Measurements from ENCODE around the gene ETS1.

Gene ETS1

GRCh38 chr11:128519338-128519737 lies 68.0 kb downstream of the ETS1 start:
- Histone ChIP-seq H4K20me1 (ENCODE audit: insufficient read depth, low read length) (no peaks in the 10 kb centered on the region), H3K79me2 (ENCODE audit: insufficient read depth, low read length) (peaks cover 78% of the 10 kb centered on the region), H3K4me1 (ENCODE audit: insufficient read depth, low read length, severe bottlenecking) (peaks cover 56% of the 10 kb centered on the region), H3F3A (ENCODE audit: insufficient read depth, low read length) (no peaks in the 10 kb centered on the region), H3K4me2 (ENCODE audit: low read length) (peak overlapping the region; percentile 79), H3K36me3 (ENCODE audit: insufficient read depth, low read length) (peaks cover 72% of the 10 kb centered on the region), H3K9me3 (ENCODE audit: low read length) (no peaks in the 10 kb centered on the region), H3K27me3 (ENCODE audit: insufficient read depth, low read length) (no peaks in the 10 kb centered on the region), H3K9me2 (ENCODE audit: low read depth, low read length) (no peaks in the 10 kb centered on the region), H3K27ac (ENCODE audit: low read depth, low read length, poor library complexity, severe bottlenecking) (peak overlapping the region; percentile 85), H2AFZ (ENCODE audit: low read length) (no peak overlapping the region), H3K4me3 (ENCODE audit: low read depth, low read length, poor library complexity, severe bottlenecking) (peak overlapping the region; percentile 91), H3K9ac (ENCODE audit: low read length) (peak overlapping the region; percentile 96)
- TF ChIP-seq CTCF (IDR thresholded peaks at IDR 0.05; ENCODE audit: low read length) (no peak), EZH2 (IDR thresholded peaks at IDR 0.05; ENCODE audit: borderline replicate concordance, low read length) (no peak)

- peaks cover 61% of the 10 kb centered on the region for H3K4me1 ChIP-seq (ENCODE audit: insufficient read depth, low read length, severe bottlenecking)
- TF ChIP-seq EZH2 (IDR thresholded peaks at IDR 0.05; ENCODE audit: borderline replicate concordance, low read length) (no peak), CTCF (IDR thresholded peaks at IDR 0.05; ENCODE audit: low read length) (no peak)
- peak overlapping the region; percentile 85 for H3K27ac ChIP-seq (ENCODE audit: low read depth, low read length, poor library complexity, severe bottlenecking)
- H3K27me3 ChIP-seq (ENCODE audit: insufficient read depth, low read length), result no peaks in the 10 kb centered on the region
- H3K4me2 ChIP-seq (ENCODE audit: low read length), result peak overlapping the region; percentile 79
- H3K9me3 ChIP-seq (ENCODE audit: low read length), result no peaks in the 10 kb centered on the region
- peaks cover 84% of the 10 kb centered on the region for H3K79me2 ChIP-seq (ENCODE audit: insufficient read depth, low read length)
- peak overlapping the region; percentile 96 for H3K9ac ChIP-seq (ENCODE audit: low read length)
- peaks cover 78% of the 10 kb centered on the region for H3K36me3 ChIP-seq (ENCODE audit: insufficient read depth, low read length)
- H2AFZ ChIP-seq (ENCODE audit: low read length), result no peak overlapping the region
- peak overlapping the region; percentile 91 for H3K4me3 ChIP-seq (ENCODE audit: low read depth, low read length, poor library complexity, severe bottlenecking)
- H3K9me2 ChIP-seq (ENCODE audit: low read depth, low read length), result no peaks in the 10 kb centered on the region
- no peaks in the 10 kb centered on the region for H3F3A ChIP-seq (ENCODE audit: insufficient read depth, low read length)
- no peaks in the 10 kb centered on the region for H4K20me1 ChIP-seq (ENCODE audit: insufficient read depth, low read length)
Measured at GRCh38 chr11:128518493-128519207, 68.7 kb downstream of the ETS1 start.

GRCh38 chr11:128517451-128518230 lies 69.7 kb downstream of the ETS1 start:
- H3F3A ChIP-seq (ENCODE audit: insufficient read depth, low read length), result no peaks in the 10 kb centered on the region
- no peaks in the 10 kb centered on the region for H4K20me1 ChIP-seq (ENCODE audit: insufficient read depth, low read length)
- H2AFZ ChIP-seq (ENCODE audit: low read length), result no peak overlapping the region
- no peaks in the 10 kb centered on the region for H3K9me2 ChIP-seq (ENCODE audit: low read depth, low read length)
- peak overlapping the region; percentile 91 for H3K4me3 ChIP-seq (ENCODE audit: low read depth, low read length, poor library complexity, severe bottlenecking)
- peak overlapping the region; percentile 85 for H3K27ac ChIP-seq (ENCODE audit: low read depth, low read length, poor library complexity, severe bottlenecking)
- H3K27me3 ChIP-seq (ENCODE audit: insufficient read depth, low read length), result no peaks in the 10 kb centered on the region
- no peak for TF ChIP-seq EZH2 (IDR thresholded peaks at IDR 0.05; ENCODE audit: borderline replicate concordance, low read length)
- TF ChIP-seq CTCF (IDR thresholded peaks at IDR 0.05; ENCODE audit: low read length), result no peak
- H3K9me3 ChIP-seq (ENCODE audit: low read length), result no peaks in the 10 kb centered on the region
- H3K4me1 ChIP-seq (ENCODE audit: insufficient read depth, low read length, severe bottlenecking), result peaks cover 61% of the 10 kb centered on the region
- peak overlapping the region; percentile 79 for H3K4me2 ChIP-seq (ENCODE audit: low read length)
- H3K79me2 ChIP-seq (ENCODE audit: insufficient read depth, low read length), result peaks cover 95% of the 10 kb centered on the region
- peaks cover 89% of the 10 kb centered on the region for H3K36me3 ChIP-seq (ENCODE audit: insufficient read depth, low read length)
- peak overlapping the region; percentile 96 for H3K9ac ChIP-seq (ENCODE audit: low read length)

Data from OCI-LY1 (cell line).